HEK293 (cell line): ENCODE measurements around the gene YPEL4.

Experiments
- EGR2 ChIP-seq: fragments of 450-650 bp; formaldehyde crosslinking; IDR thresholded peaks from 2 replicates; pipeline ENCODE4 v1.5.1; 2016; ENCODE audit warnings: low read depth, missing biosample characterization, missing genetic modification characterization
- ELK4 ChIP-seq: IDR thresholded peaks from 2 replicates; pipeline ENCODE4 v1.6.1; 2011; ENCODE audit warnings: mild to moderate bottlenecking, low read depth, low read length, borderline replicate concordance
- HOXD13 ChIP-seq: sonication (generic); formaldehyde crosslinking; IDR thresholded peaks from 2 replicates; pipeline ENCODE4 v1.8.0; 2022; ENCODE audit warnings: missing genetic modification reagents, borderline replicate concordance
- OVOL3 ChIP-seq: fragments of 450-650 bp; formaldehyde crosslinking; IDR thresholded peaks from 2 replicates; pipeline ENCODE4 v1.5.1; 2016; ENCODE audit warnings: missing biosample characterization, missing genetic modification characterization
- RBAK ChIP-seq: fragments of 450-650 bp; formaldehyde crosslinking; IDR thresholded peaks from 2 replicates; pipeline ENCODE4 v1.5.1; 2016; ENCODE audit warnings: missing biosample characterization, missing genetic modification characterization
- REPIN1 ChIP-seq: fragments of 450-650 bp; formaldehyde crosslinking; IDR thresholded peaks from 2 replicates; pipeline ENCODE4 v1.5.1; 2017; ENCODE audit warnings: missing biosample characterization, missing genetic modification characterization, low read depth
- TCF7L2 ChIP-seq: IDR thresholded peaks from 2 replicates; pipeline ENCODE4 v1.6.1; 2011; ENCODE audit warnings: low read depth, mild to moderate bottlenecking, inconsistent platforms, low read length, moderate library complexity, borderline replicate concordance
- ZFP69B ChIP-seq: fragments of 450-650 bp; formaldehyde crosslinking; IDR thresholded peaks from 2 replicates; pipeline ENCODE4 v1.5.1; 2016; ENCODE audit warnings: missing biosample characterization, missing genetic modification characterization
- ZIC2 ChIP-seq: fragments of 450-650 bp; formaldehyde crosslinking; IDR thresholded peaks from 2 replicates; pipeline ENCODE4 v1.5.1; 2016; ENCODE audit warnings: missing biosample characterization, missing genetic modification characterization
- ZNF133 ChIP-seq: fragments of 450-650 bp; formaldehyde crosslinking; IDR thresholded peaks from 2 replicates; pipeline ENCODE4 v1.5.1; 2016; ENCODE audit warnings: missing biosample characterization, missing genetic modification characterization
- ZNF146 ChIP-seq: fragments of 450-650 bp; formaldehyde crosslinking; IDR thresholded peaks from 2 replicates; pipeline ENCODE4 v1.5.1; 2016; ENCODE audit warnings: missing biosample characterization, missing genetic modification characterization
- ZNF211 ChIP-seq: fragments of 450-650 bp; formaldehyde crosslinking; IDR thresholded peaks from 2 replicates; pipeline ENCODE4 v1.5.1; 2016; ENCODE audit warnings: low read depth, missing biosample characterization, missing genetic modification characterization
- ZNF221 ChIP-seq: fragments of 450-650 bp; formaldehyde crosslinking; IDR thresholded peaks from 2 replicates; pipeline ENCODE4 v1.5.1; 2017; ENCODE audit warnings: missing biosample characterization, missing genetic modification characterization, borderline replicate concordance
- ZNF366 ChIP-seq: fragments of 450-650 bp; formaldehyde crosslinking; conservative IDR thresholded peaks from 2 replicates; pipeline ENCODE4 v1.5.1; 2016; ENCODE audit warnings: missing biosample characterization, missing genetic modification characterization
- ZNF394 ChIP-seq: fragments of 450-650 bp; formaldehyde crosslinking; IDR thresholded peaks from 2 replicates; pipeline ENCODE4 v1.5.1; 2016; ENCODE audit warnings: missing biosample characterization, missing genetic modification characterization, mild to moderate bottlenecking, moderate library complexity, borderline replicate concordance
- ZNF398 ChIP-seq: fragments of 450-650 bp; formaldehyde crosslinking; IDR thresholded peaks from 2 replicates; pipeline ENCODE4 v1.5.1; 2017; ENCODE audit warnings: missing biosample characterization, missing genetic modification characterization
- ZNF423 ChIP-seq: fragments of 450-650 bp; formaldehyde crosslinking; IDR thresholded peaks from 2 replicates; pipeline ENCODE4 v1.5.1; 2016; ENCODE audit warnings: missing biosample characterization, missing genetic modification characterization
- ZNF555 ChIP-seq: fragments of 450-650 bp; formaldehyde crosslinking; conservative IDR thresholded peaks from 2 replicates; pipeline ENCODE4 v1.5.1; 2017; ENCODE audit warnings: missing biosample characterization, mild to moderate bottlenecking, missing genetic modification characterization, inconsistent platforms
- ZNF561 ChIP-seq: fragments of 450-650 bp; IDR thresholded peaks from 2 replicates; pipeline ENCODE4 v1.5.1; 2018; ENCODE audit warnings: missing biosample characterization, missing genetic modification characterization, borderline replicate concordance
- ZNF585B ChIP-seq: fragments of 450-650 bp; formaldehyde crosslinking; IDR thresholded peaks from 2 replicates; pipeline ENCODE4 v1.5.1; 2016; ENCODE audit warnings: missing biosample characterization, missing genetic modification characterization
- ZNF600 ChIP-seq: fragments of 450-650 bp; formaldehyde crosslinking; IDR thresholded peaks from 2 replicates; pipeline ENCODE4 v1.5.1; 2016; ENCODE audit warnings: missing biosample characterization, missing genetic modification characterization
- ZNF626 ChIP-seq: fragments of 450-650 bp; sonication (Bioruptor Pico); formaldehyde crosslinking; IDR thresholded peaks from 2 replicates; pipeline ENCODE4 v1.5.1; 2018; ENCODE audit warnings: missing biosample characterization, missing genetic modification characterization, inconsistent platforms
- ZNF645 ChIP-seq: fragments of 450-650 bp; formaldehyde crosslinking; IDR thresholded peaks from 2 replicates; pipeline ENCODE4; 2016; ENCODE audit warnings: missing biosample characterization, missing genetic modification characterization
- TF ChIP-seq, protein P1 (sequence below): fragments of 450-650 bp; formaldehyde crosslinking; IDR thresholded peaks from 2 replicates; pipeline ENCODE4 v1.5.1; 2016; ENCODE audit warnings: missing biosample characterization, missing genetic modification characterization
- TF ChIP-seq, protein P2 (sequence below): fragments of 450-650 bp; formaldehyde crosslinking; IDR thresholded peaks from 2 replicates; pipeline ENCODE4 v1.5.1; 2016; ENCODE audit warnings: missing biosample characterization, missing genetic modification characterization
- TF ChIP-seq, protein P3 (sequence below): fragments of 450-650 bp; formaldehyde crosslinking; IDR thresholded peaks from 2 replicates; pipeline ENCODE4 v1.5.1; 2016; ENCODE audit warnings: missing biosample characterization, missing genetic modification characterization
- TF ChIP-seq, protein P4 (sequence below): fragments of 450-650 bp; formaldehyde crosslinking; IDR thresholded peaks from 2 replicates; pipeline ENCODE4 v1.5.1; 2016; ENCODE audit warnings: missing biosample characterization, missing genetic modification characterization
- TF ChIP-seq, protein P5 (sequence below): fragments of 450-650 bp; formaldehyde crosslinking; IDR thresholded peaks from 2 replicates; pipeline ENCODE4 v1.5.1; 2016; ENCODE audit warnings: missing biosample characterization, missing genetic modification characterization

YPEL4 gene

DNA sequence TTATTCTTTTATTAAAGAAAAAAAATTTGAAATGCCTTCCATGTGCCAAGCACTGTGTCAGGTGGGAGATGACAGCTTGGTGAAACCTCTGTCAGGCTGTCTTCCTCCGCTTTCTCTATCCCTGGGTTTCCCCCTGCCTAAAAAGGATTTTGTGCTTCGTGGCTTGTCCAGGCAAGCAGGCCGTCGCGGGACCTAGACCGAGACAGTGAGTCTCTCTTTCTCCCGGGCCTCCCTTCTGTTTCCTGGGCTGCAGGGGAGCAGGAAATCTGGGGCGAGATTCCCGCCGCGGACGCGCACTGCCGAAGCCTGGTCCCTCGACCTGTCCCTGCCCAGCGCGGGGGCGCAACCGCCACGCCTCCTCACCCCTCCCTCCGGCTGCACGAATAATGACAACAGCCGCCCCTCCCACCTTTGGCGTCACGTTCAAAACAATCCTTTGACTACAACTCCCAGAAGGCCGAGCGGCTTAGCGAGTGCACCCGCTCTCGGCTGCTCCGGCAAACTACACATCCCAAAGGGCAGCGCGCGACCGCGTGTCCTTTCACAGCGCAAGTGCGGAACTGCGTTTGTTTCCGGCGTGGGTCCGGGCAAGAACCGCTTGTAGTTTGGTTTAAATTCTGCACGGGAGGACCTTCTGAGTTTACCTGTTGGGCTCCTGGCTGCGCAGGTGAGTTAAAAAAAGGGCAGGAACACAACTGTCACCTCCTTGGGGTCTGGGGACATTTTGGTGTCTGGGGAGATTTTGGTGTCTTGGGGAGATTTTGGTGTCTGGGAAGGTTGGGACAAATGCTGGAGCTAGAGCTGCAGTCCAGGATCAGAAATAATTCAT, 7.7 kb upstream of the YPEL4 start, which contains the start of gene CLP1 (continued):
- TF ChIP-seq ZNF561 (tag by site-specific recombination) (0 out of 2 replicates have a peak, but pooled peaks have one; percentile 53), RBAK (no peak), ZNF211 (tag by site-specific recombination) (no peak), ZNF398 (no peak), ZNF645 (tag by site-specific recombination) (no peak), TCF7L2 (no peak), ZNF626 (tag by site-specific recombination) (no peak), ZNF585B (tag by site-specific recombination) (no peak), ZNF423 (tag by site-specific recombination) (no peak), ZFP69B (tag by site-specific recombination) (no peak), ZNF555 (tag by site-specific recombination) (no peak), HOXD13 (CRISPR knock-in tag) (no peak), ZNF600 (tag by site-specific recombination) (no peak), ZNF366 (tag by site-specific recombination) (peak; percentile 68), ELK4 (peak; percentile 94), ZIC2 (tag by site-specific recombination) (no peak), OVOL3 (tag by site-specific recombination) (no peak), ZNF394 (tag by site-specific recombination) (peak; percentile 38; the same call in 1 of the 2 replicates), ZNF146 (no peak), ZNF133 (tag by site-specific recombination) (no peak), EGR2 (tag by site-specific recombination) (peak; percentile 77; the same call in 1 of the 2 replicates), REPIN1 (tag by site-specific recombination) (no peak), ZNF221 (no peak)
- TF ChIP-seq, protein P1, sequence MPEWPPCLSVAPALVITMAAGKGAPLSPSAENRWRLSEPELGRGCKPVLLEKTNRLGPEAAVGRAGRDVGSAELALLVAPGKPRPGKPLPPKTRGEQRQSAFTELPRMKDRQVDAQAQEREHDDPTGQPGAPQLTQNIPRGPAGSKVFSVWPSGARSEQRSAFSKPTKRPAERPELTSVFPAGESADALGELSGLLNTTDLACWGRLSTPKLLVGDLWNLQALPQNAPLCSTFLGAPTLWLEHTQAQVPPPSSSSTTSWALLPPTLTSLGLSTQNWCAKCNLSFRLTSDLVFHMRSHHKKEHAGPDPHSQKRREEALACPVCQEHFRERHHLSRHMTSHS (tag by site-specific recombination), result no peak
- TF ChIP-seq, protein P2, sequence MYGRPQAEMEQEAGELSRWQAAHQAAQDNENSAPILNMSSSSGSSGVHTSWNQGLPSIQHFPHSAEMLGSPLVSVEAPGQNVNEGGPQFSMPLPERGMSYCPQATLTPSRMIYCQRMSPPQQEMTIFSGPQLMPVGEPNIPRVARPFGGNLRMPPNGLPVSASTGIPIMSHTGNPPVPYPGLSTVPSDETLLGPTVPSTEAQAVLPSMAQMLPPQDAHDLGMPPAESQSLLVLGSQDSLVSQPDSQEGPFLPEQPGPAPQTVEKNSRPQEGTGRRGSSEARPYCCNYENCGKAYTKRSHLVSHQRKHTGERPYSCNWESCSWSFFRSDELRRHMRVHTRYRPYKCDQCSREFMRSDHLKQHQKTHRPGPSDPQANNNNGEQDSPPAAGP (tag by site-specific recombination), result no peak
- TF ChIP-seq, protein P3, sequence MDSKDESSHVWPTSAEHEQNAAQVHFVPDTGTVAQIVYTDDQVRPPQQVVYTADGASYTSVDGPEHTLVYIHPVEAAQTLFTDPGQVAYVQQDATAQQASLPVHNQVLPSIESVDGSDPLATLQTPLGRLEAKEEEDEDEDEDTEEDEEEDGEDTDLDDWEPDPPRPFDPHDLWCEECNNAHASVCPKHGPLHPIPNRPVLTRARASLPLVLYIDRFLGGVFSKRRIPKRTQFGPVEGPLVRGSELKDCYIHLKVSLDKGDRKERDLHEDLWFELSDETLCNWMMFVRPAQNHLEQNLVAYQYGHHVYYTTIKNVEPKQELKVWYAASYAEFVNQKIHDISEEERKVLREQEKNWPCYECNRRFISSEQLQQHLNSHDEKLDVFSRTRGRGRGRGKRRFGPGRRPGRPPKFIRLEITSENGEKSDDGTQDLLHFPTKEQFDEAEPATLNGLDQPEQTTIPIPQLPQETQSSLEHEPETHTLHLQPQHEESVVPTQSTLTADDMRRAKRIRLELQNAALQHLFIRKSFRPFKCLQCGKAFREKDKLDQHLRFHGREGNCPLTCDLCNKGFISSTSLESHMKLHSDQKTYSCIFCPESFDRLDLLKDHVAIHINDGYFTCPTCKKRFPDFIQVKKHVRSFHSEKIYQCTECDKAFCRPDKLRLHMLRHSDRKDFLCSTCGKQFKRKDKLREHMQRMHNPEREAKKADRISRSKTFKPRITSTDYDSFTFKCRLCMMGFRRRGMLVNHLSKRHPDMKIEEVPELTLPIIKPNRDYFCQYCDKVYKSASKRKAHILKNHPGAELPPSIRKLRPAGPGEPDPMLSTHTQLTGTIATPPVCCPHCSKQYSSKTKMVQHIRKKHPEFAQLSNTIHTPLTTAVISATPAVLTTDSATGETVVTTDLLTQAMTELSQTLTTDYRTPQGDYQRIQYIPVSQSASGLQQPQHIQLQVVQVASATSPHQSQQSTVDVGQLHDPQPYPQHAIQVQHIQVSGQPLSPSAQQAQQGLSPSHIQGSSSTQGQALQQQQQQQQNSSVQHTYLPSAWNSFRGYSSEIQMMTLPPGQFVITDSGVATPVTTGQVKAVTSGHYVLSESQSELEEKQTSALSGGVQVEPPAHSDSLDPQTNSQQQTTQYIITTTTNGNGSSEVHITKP (tag by site-specific recombination), result peak; percentile 93
- TF ChIP-seq, protein P4, sequence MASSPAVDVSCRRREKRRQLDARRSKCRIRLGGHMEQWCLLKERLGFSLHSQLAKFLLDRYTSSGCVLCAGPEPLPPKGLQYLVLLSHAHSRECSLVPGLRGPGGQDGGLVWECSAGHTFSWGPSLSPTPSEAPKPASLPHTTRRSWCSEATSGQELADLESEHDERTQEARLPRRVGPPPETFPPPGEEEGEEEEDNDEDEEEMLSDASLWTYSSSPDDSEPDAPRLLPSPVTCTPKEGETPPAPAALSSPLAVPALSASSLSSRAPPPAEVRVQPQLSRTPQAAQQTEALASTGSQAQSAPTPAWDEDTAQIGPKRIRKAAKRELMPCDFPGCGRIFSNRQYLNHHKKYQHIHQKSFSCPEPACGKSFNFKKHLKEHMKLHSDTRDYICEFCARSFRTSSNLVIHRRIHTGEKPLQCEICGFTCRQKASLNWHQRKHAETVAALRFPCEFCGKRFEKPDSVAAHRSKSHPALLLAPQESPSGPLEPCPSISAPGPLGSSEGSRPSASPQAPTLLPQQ (tag by site-specific recombination), result peak; percentile 48; the same call in 1 of the 2 replicates
- TF ChIP-seq, protein P5, sequence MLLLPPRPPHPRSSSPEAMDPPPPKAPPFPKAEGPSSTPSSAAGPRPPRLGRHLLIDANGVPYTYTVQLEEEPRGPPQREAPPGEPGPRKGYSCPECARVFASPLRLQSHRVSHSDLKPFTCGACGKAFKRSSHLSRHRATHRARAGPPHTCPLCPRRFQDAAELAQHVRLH (tag by site-specific recombination), result no peak
